ENCODE data around the gene JDP2. TPM values are rescaled to one million over a fixed set of nuclear protein-coding genes. Genes with fewer than 3 reads are reported as not detected.
A peak's percentile ranks its signal among the peaks of the same experiment; 100 is the strongest.

The JDP2 gene
- total RNA-seq, 1 donor from 2014 or later, result 43.2 TPM

GRCh38 chr14:75409316-75410205 lies 18.3 kb upstream of the JDP2 start:
- no peak for DNase-seq (ENCODE audit: low spot score)

- DNase-seq (ENCODE audit: low spot score), result no peak
Observed at GRCh38 chr14:75411214-75411540, 16.6 kb upstream of the JDP2 start.

GRCh38 chr14:75413013-75413412 lies 14.8 kb upstream of the JDP2 start:
- no peak for DNase-seq (ENCODE audit: low spot score)

- no peak for DNase-seq (ENCODE audit: low spot score)
Observed at GRCh38 chr14:75417674-75418073, 10.1 kb upstream of the JDP2 start.

GRCh38 chr14:75418850-75419768 lies 8.7 kb upstream of the JDP2 start:
- no peak for DNase-seq (ENCODE audit: low spot score)

GRCh38 chr14:75422169-75422568 lies 5.7 kb upstream of the JDP2 start:
- no peak for DNase-seq (ENCODE audit: low spot score)

- no peak for DNase-seq (ENCODE audit: low spot score)
Observed at GRCh38 chr14:75424496-75424895, 3.3 kb upstream of the JDP2 start.

- no peak for DNase-seq (ENCODE audit: low spot score)
Observed at GRCh38 chr14:75425446-75425845, 2.4 kb upstream of the JDP2 start.

- no peak for DNase-seq (ENCODE audit: low spot score)
Observed at GRCh38 chr14:75426332-75427125, 1.3 kb upstream of the JDP2 start.

GRCh38 chr14:75427126-75427481 lies 718 bp upstream of the JDP2 start:
- no peak for DNase-seq (ENCODE audit: low spot score)

GRCh38 chr14:75428230-75429104 lies 645 bp downstream of the JDP2 start:
- peak; percentile 66 for DNase-seq (ENCODE audit: low spot score)

- no peak for DNase-seq (ENCODE audit: low spot score)
Observed at GRCh38 chr14:75429562-75429961, 1.7 kb downstream of the JDP2 start.

GRCh38 chr14:75430116-75430515 lies 2.3 kb downstream of the JDP2 start:
- no peak for DNase-seq (ENCODE audit: low spot score)

- DNase-seq (ENCODE audit: low spot score), result no peak
Observed at GRCh38 chr14:75430526-75430925, 2.7 kb downstream of the JDP2 start.

- DNase-seq (ENCODE audit: low spot score), result no peak
Observed at GRCh38 chr14:75430976-75431375, 3.2 kb downstream of the JDP2 start.

GRCh38 chr14:75431827-75432226 lies 4.0 kb downstream of the JDP2 start:
- no peak for DNase-seq (ENCODE audit: low spot score)

GRCh38 chr14:75432411-75432810 lies 4.6 kb downstream of the JDP2 start:
- DNase-seq (ENCODE audit: low spot score), result no peak

- DNase-seq (ENCODE audit: low spot score), result no peak
Observed at GRCh38 chr14:75433631-75434071, 5.8 kb downstream of the JDP2 start.

- DNase-seq (ENCODE audit: low spot score), result no peak
Observed at GRCh38 chr14:75434138-75434889, 6.5 kb downstream of the JDP2 start.

- no peak for DNase-seq (ENCODE audit: low spot score)
Observed at GRCh38 chr14:75434890-75435248, 7.0 kb downstream of the JDP2 start.
